Measurements from ENCODE around the gene CCDC148. TPM values are rescaled to one million over a fixed set of nuclear protein-coding genes. Genes with fewer than 3 reads are reported as not detected.

Gene CCDC148
- total RNA-seq, 4 donors from 2014 or later: 0.66 TPM; not detected in 3

DNA sequence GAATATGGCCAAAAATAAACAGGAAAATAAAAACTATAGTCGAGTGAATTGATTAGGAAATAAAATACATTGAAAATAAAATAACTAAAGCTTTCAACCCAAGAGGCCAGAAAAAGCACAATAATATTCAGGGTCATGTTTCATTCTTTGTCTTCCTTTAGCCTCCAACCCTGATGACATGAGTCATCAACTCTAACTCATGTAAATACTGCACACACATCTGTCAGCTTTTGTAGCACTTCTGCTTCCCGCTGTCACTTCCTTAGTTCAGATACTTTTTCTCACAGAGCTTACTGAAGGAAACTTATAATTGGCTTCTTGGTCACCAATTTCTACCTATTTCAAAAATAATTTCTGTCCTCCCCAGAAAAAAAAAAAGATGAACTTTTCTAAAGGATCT lies 242.1 kb downstream of the CCDC148 start:
- H3K9me3 ChIP-seq: no peaks in the 10 kb centered on the region
- H3K36me3 ChIP-seq: no peaks in the 10 kb centered on the region
- ATAC-seq (peak in 1 of 2 donors; percentile 42), DNase-seq (no peak)
- in situ Hi-C loops (cut with MboI; ENCODE audit: low sequenced_read_pairs in 4 of 4) (no loop called here), intact Hi-C loops (cut with DNase I; ENCODE audit: low total_unique reads) (no loop called here)
- H3K27ac ChIP-seq: no peak overlapping the region
- no peaks in the 10 kb centered on the region for H3K4me1 ChIP-seq
- H3K4me3 ChIP-seq: no peak overlapping the region
- TF ChIP-seq, protein P1, sequence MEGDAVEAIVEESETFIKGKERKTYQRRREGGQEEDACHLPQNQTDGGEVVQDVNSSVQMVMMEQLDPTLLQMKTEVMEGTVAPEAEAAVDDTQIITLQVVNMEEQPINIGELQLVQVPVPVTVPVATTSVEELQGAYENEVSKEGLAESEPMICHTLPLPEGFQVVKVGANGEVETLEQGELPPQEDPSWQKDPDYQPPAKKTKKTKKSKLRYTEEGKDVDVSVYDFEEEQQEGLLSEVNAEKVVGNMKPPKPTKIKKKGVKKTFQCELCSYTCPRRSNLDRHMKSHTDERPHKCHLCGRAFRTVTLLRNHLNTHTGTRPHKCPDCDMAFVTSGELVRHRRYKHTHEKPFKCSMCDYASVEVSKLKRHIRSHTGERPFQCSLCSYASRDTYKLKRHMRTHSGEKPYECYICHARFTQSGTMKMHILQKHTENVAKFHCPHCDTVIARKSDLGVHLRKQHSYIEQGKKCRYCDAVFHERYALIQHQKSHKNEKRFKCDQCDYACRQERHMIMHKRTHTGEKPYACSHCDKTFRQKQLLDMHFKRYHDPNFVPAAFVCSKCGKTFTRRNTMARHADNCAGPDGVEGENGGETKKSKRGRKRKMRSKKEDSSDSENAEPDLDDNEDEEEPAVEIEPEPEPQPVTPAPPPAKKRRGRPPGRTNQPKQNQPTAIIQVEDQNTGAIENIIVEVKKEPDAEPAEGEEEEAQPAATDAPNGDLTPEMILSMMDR (IDR thresholded peaks at IDR 0.05 in 4 of 5, conservative IDR thresholded peaks at IDR 0.05 in 1 of 5): no peak
- H3K27me3 ChIP-seq: no peaks in the 10 kb centered on the region

DNA sequence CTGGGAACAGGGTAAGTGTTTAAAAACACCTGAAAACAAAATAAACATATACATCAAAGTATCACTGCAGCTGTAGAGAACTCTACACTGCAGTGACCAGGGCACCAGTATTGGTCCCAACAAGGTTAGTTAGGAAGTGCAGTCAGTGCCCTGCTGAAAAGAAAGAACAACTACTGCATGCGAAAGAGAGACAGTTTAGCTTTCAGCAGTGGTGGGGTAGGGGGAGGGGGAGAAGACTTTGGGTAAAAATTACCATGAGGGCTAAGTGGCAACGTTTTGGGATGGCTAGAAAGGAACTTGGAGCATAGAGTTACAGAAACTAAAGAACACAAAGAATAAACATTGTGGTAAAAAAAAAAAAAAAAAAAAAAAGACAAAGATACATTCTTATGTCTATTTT lies 242.8 kb downstream of the CCDC148 start:
- no peak for ATAC-seq

DNA sequence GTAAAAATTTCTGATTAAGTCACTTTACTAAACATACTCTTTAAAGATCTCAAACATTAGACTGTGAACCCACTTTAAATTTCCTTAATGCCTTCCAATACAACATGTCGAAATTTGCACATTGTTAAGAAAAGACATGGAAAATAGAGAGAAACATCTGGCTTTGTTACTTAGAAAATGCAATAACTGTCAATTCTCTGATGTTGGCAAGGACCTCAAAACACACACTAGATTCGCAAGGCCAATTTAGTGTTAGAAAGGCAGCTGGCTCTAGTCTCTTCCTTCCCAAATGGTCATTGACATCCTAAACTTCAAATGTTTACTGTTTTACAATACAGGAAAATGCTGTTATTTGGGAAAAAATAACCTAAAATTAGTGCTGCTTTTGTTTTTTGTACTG lies 244.3 kb downstream of the CCDC148 start:
- in situ Hi-C loops (cut with MboI; ENCODE audit: low sequenced_read_pairs in 4 of 4) (no loop called here), intact Hi-C loops (cut with DNase I; ENCODE audit: low total_unique reads) (no loop called here)
- Histone ChIP-seq H3K36me3 (no peaks in the 10 kb centered on the region), H3K27ac (no peak overlapping the region), H3K4me3 (no peak overlapping the region), H3K4me1 (no peaks in the 10 kb centered on the region), H3K27me3 (no peaks in the 10 kb centered on the region), H3K9me3 (no peaks in the 10 kb centered on the region)
- ATAC-seq (no peak), DNase-seq (no peak)
- TF ChIP-seq POLR2A (IDR thresholded peaks at IDR 0.05): no peak

More for the DNA sequence above, 242.8 kb downstream of the CCDC148 start:
- H3K4me3 ChIP-seq: no peak overlapping the region
- H3K4me1 ChIP-seq: no peaks in the 10 kb centered on the region
- no peak for DNase-seq
- no peaks in the 10 kb centered on the region for H3K9me3 ChIP-seq
- no peak overlapping the region for H3K27ac ChIP-seq
- in situ Hi-C loops (cut with MboI; ENCODE audit: low sequenced_read_pairs in 4 of 4): no loop called here
- intact Hi-C loops (cut with DNase I; ENCODE audit: low total_unique reads): no loop called here
- no peaks in the 10 kb centered on the region for H3K27me3 ChIP-seq
- TF ChIP-seq, protein P1 (IDR thresholded peaks at IDR 0.05 in 4 of 5, conservative IDR thresholded peaks at IDR 0.05 in 1 of 5): no peak
- TF ChIP-seq POLR2A (IDR thresholded peaks at IDR 0.05): no peak
- no peaks in the 10 kb centered on the region for H3K36me3 ChIP-seq

DNA sequence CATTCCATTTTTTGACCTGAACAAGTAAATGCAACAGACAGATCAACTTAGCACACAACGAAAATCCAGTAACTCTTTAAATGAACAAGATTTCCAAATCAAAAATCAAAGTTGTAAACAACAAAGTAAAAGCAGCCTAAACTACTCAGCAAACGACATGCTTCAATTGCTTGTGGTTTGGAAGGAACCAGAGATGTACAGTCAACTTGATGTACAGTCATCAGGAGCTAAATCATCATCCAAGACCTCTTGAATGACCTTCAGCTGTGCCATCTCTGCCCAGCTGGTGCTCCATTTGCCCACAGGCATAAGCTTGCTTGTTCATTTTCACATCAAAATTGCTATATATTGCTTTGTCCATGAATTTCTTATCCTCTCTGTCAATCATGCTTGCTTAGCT lies 245.1 kb downstream of the CCDC148 start:
- no peak for ATAC-seq
- in situ Hi-C loops (cut with MboI; ENCODE audit: low sequenced_read_pairs in 4 of 4): no loop called here

DNA sequence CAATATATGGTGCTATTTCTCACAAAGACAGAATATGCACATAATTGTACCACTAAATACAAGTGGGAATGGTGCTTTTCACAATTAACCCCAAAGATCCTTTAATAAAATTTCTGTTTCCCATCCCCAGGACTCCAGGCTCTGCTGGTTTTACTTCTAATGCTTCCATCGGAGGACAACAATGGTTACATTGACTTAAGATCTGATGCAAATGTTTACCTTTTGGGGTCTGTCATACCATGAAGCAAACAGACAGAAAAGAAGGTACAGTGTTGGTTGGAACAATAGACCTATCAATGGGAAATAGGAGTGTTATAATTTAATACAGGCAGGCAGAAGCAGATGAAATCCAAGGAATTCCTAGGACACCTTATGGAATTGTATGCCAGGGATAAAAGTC lies 249.2 kb downstream of the CCDC148 start:
- intact Hi-C loops (cut with DNase I; ENCODE audit: low total_unique reads): no loop called here
- Histone ChIP-seq H3K27ac (no peak overlapping the region), H3K36me3 (no peaks in the 10 kb centered on the region), H3K9me3 (no peaks in the 10 kb centered on the region), H3K27me3 (no peaks in the 10 kb centered on the region), H3K4me1 (no peaks in the 10 kb centered on the region), H3K4me3 (no peak overlapping the region)
- DNase-seq (no peak), ATAC-seq (no peak)
- in situ Hi-C loops (cut with MboI; ENCODE audit: low sequenced_read_pairs in 4 of 4): no loop called here
- TF ChIP-seq, protein P1 (IDR thresholded peaks at IDR 0.05 in 4 of 5, conservative IDR thresholded peaks at IDR 0.05 in 1 of 5): no peak
- TF ChIP-seq POLR2A (IDR thresholded peaks at IDR 0.05): no peak

More for the DNA sequence above, 245.1 kb downstream of the CCDC148 start:
- Histone ChIP-seq H3K4me3 (no peak overlapping the region), H3K27me3 (no peaks in the 10 kb centered on the region), H3K27ac (no peak overlapping the region), H3K36me3 (no peaks in the 10 kb centered on the region), H3K9me3 (no peaks in the 10 kb centered on the region), H3K4me1 (no peaks in the 10 kb centered on the region)
- DNase-seq: no peak
- intact Hi-C loops (cut with DNase I; ENCODE audit: low total_unique reads): no loop called here
- TF ChIP-seq, protein P1 (IDR thresholded peaks at IDR 0.05 in 4 of 5, conservative IDR thresholded peaks at IDR 0.05 in 1 of 5): no peak
- no peak for TF ChIP-seq POLR2A (IDR thresholded peaks at IDR 0.05)
